Measurements from ENCODE around the gene LY6G6D. TPM values are rescaled to one million over a fixed set of nuclear protein-coding genes. Genes with fewer than 3 reads are reported as not detected.
A peak's percentile ranks its signal among the peaks of the same experiment; 100 is the strongest.

LY6G6D gene
- polyA plus RNA-seq, 2 donors = 0.67 to 1.3 TPM

- H3K27ac ChIP-seq (ENCODE audit: low read depth in 2 of 2, low read length in 1 of 2) = peak overlapping the region in 1 of 2 donors; percentile 30
- WGBS, 2 donors = 66% methylated on average over 3 of the region's 3 CpGs
- peaks cover 3 to 19% of the 10 kb centered on the region in 2 donors for H3K4me1 ChIP-seq (ENCODE audit: control insufficient read depth in 2 of 2, insufficient read depth in 2 of 2, low read length in 1 of 2)
- no peak overlapping the region for H3K4me3 ChIP-seq (ENCODE audit: low read depth in 1 of 2, low read length in 2 of 2)
- no peaks in the 10 kb centered on the region for H3K27me3 ChIP-seq (ENCODE audit: control insufficient read depth in 1 of 2, insufficient read depth in 2 of 2, low read length in 2 of 2)
- no peaks in the 10 kb centered on the region for H3K9me3 ChIP-seq (ENCODE audit: control insufficient read depth in 2 of 2, insufficient read depth in 1 of 2, low read depth in 1 of 2, low read length in 1 of 2)
- H3K36me3 ChIP-seq (ENCODE audit: control insufficient read depth in 2 of 2, insufficient read depth in 2 of 2, low read length in 1 of 2) = peaks cover 14 to 26% of the 10 kb centered on the region in 2 donors
Measured at GRCh38 chr6:31732029-31732428, 16.9 kb downstream of the LY6G6D start.

DNA sequence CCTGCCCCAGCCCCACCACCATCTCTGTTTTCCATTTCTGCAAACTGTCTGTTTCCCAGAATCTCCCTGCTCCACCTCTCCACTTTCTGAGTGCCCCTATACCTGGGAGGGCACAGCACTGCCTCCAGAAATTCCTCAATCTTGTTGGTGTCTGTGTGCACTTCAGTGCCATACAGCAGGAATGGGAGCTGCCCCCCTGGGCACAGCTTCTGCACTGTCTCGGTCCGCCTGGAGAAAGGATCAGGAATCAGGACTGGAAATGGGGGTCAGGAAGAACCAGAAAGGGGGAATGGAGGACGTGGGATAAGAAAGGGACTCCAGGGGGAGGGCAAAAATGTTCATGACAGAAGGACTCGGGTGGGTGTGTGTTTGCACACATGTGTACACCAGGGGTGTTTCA is 18.6 kb downstream of the LY6G6D start:
- H3K27me3 ChIP-seq (ENCODE audit: control insufficient read depth in 1 of 2, insufficient read depth in 2 of 2, low read length in 2 of 2) = no peaks in the 10 kb centered on the region
- H3K27ac ChIP-seq (ENCODE audit: low read depth in 2 of 2, low read length in 1 of 2) = peak overlapping the region in 1 of 2 donors; percentile 97
- WGBS, 2 donors = 74 to 80% methylated on average over 4 of the region's 4 CpGs
- no peak overlapping the region for H3K4me3 ChIP-seq (ENCODE audit: low read depth in 1 of 2, low read length in 2 of 2)
- peaks cover 3 to 18% of the 10 kb centered on the region in 2 donors for H3K4me1 ChIP-seq (ENCODE audit: control insufficient read depth in 2 of 2, insufficient read depth in 2 of 2, low read length in 1 of 2)
- no peaks in the 10 kb centered on the region for H3K9me3 ChIP-seq (ENCODE audit: control insufficient read depth in 2 of 2, insufficient read depth in 1 of 2, low read depth in 1 of 2, low read length in 1 of 2)
- H3K36me3 ChIP-seq (ENCODE audit: control insufficient read depth in 2 of 2, insufficient read depth in 2 of 2, low read length in 1 of 2) = peaks cover 14 to 20% of the 10 kb centered on the region in 2 donors

GRCh38 chr6:31734247-31734820 is 19.2 kb downstream of the LY6G6D start:
- Histone ChIP-seq H3K4me1 (ENCODE audit: control insufficient read depth in 2 of 2, insufficient read depth in 2 of 2, low read length in 1 of 2) (peaks cover 3 to 17% of the 10 kb centered on the region in 2 donors), H3K9me3 (ENCODE audit: control insufficient read depth in 2 of 2, insufficient read depth in 1 of 2, low read depth in 1 of 2, low read length in 1 of 2) (no peaks in the 10 kb centered on the region), H3K36me3 (ENCODE audit: control insufficient read depth in 2 of 2, insufficient read depth in 2 of 2, low read length in 1 of 2) (peaks cover 14 to 20% of the 10 kb centered on the region in 2 donors), H3K27me3 (ENCODE audit: control insufficient read depth in 1 of 2, insufficient read depth in 2 of 2, low read length in 2 of 2) (no peaks in the 10 kb centered on the region), H3K4me3 (ENCODE audit: low read depth in 1 of 2, low read length in 2 of 2) (peak overlapping the region; percentile 60 to 88), H3K27ac (ENCODE audit: low read depth in 2 of 2, low read length in 1 of 2) (peak overlapping the region; percentile 96 to 97)
- WGBS, 2 donors = 8 to 12% methylated on average over 2 of the region's 2 CpGs

DNA sequence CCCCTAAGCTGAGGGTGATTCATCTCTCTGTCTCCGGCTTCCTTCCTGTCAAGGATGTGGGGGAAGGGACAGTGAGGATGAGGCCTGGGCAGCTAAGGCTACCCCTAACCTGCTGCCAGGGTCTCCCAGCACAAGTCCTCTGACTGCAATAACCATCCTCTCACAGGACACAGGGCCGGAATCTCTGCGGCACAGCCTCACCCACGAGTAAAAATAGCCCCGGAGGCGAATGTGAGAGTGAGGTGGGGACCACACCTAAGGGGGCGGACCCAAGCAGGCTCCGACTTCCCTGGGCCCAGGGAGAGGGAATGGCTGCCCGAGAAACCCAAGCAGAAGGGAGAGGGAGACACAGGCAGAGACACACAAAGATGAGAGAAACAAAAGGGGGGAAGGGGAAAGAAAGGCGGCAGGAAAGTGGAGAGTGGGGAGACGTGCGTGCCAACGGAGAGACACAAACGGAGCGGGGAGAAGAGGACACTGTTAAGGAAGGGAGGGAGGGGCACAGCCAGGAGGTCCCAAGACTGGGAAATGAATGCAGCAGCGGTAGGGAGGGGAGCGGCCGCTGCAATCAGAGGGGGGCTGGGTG is 19.8 kb downstream of the LY6G6D start:
- 0 to 4% methylated on average over 17 to 18 of the region's 18 CpGs for WGBS, 2 donors
- Histone ChIP-seq H3K9me3 (ENCODE audit: control insufficient read depth in 2 of 2, insufficient read depth in 1 of 2, low read depth in 1 of 2, low read length in 1 of 2) (no peaks in the 10 kb centered on the region), H3K27ac (ENCODE audit: low read depth in 2 of 2, low read length in 1 of 2) (peak overlapping the region; percentile 96 to 97), H3K36me3 (ENCODE audit: control insufficient read depth in 2 of 2, insufficient read depth in 2 of 2, low read length in 1 of 2) (peaks cover 14 to 20% of the 10 kb centered on the region in 2 donors), H3K27me3 (ENCODE audit: control insufficient read depth in 1 of 2, insufficient read depth in 2 of 2, low read length in 2 of 2) (no peaks in the 10 kb centered on the region), H3K4me1 (ENCODE audit: control insufficient read depth in 2 of 2, insufficient read depth in 2 of 2, low read length in 1 of 2) (peaks cover 3 to 17% of the 10 kb centered on the region in 2 donors), H3K4me3 (ENCODE audit: low read depth in 1 of 2, low read length in 2 of 2) (peak overlapping the region; percentile 60 to 88)

GRCh38 chr6:31736021-31736767 is 21.0 kb downstream of the LY6G6D start, which contains the start of gene CLIC1:
TSS of gene CLIC1 (minus strand) at chr6:31736530. CDS start at chr6:31736300, 230 bp downstream.
- Histone ChIP-seq H3K36me3 (ENCODE audit: control insufficient read depth in 2 of 2, insufficient read depth in 2 of 2, low read length in 1 of 2) (peaks cover 14 to 16% of the 10 kb centered on the region in 2 donors), H3K9me3 (ENCODE audit: control insufficient read depth in 2 of 2, insufficient read depth in 1 of 2, low read depth in 1 of 2, low read length in 1 of 2) (no peaks in the 10 kb centered on the region), H3K4me1 (ENCODE audit: control insufficient read depth in 2 of 2, insufficient read depth in 2 of 2, low read length in 1 of 2) (peaks cover 3 to 17% of the 10 kb centered on the region in 2 donors), H3K4me3 (ENCODE audit: low read depth in 1 of 2, low read length in 2 of 2) (peak within 1 kb of the TSS; percentile 60 to 88), H3K27ac (ENCODE audit: low read depth in 2 of 2, low read length in 1 of 2) (peak within 1 kb of the TSS; percentile 96 to 98), H3K27me3 (ENCODE audit: control insufficient read depth in 1 of 2, insufficient read depth in 2 of 2, low read length in 2 of 2) (no peaks in the 10 kb centered on the region)
- 0 to 1% methylated on average over 24 of the region's 24 CpGs for WGBS, 2 donors

- no peaks in the 10 kb centered on the region for H3K9me3 ChIP-seq (ENCODE audit: control insufficient read depth in 2 of 2, insufficient read depth in 1 of 2, low read depth in 1 of 2, low read length in 1 of 2)
- H3K27ac ChIP-seq (ENCODE audit: low read depth in 2 of 2, low read length in 1 of 2) = peak overlapping the region; percentile 96 to 97
- no peaks in the 10 kb centered on the region for H3K27me3 ChIP-seq (ENCODE audit: control insufficient read depth in 1 of 2, insufficient read depth in 2 of 2, low read length in 2 of 2)
- H3K4me1 ChIP-seq (ENCODE audit: control insufficient read depth in 2 of 2, insufficient read depth in 2 of 2, low read length in 1 of 2) = peaks cover 3 to 17% of the 10 kb centered on the region in 2 donors
- peak overlapping the region; percentile 60 to 88 for H3K4me3 ChIP-seq (ENCODE audit: low read depth in 1 of 2, low read length in 2 of 2)
- peaks cover 13 to 15% of the 10 kb centered on the region in 2 donors for H3K36me3 ChIP-seq (ENCODE audit: control insufficient read depth in 2 of 2, insufficient read depth in 2 of 2, low read length in 1 of 2)
- WGBS, 2 donors = 31 to 32% methylated on average over 10 of the region's 10 CpGs
Measured at GRCh38 chr6:31736768-31737314, 21.7 kb downstream of the LY6G6D start.

GRCh38 chr6:31737315-31737990 is 22.3 kb downstream of the LY6G6D start:
- H3K9me3 ChIP-seq (ENCODE audit: control insufficient read depth in 2 of 2, insufficient read depth in 1 of 2, low read depth in 1 of 2, low read length in 1 of 2) = no peaks in the 10 kb centered on the region
- H3K27me3 ChIP-seq (ENCODE audit: control insufficient read depth in 1 of 2, insufficient read depth in 2 of 2, low read length in 2 of 2) = no peaks in the 10 kb centered on the region
- 42 to 52% methylated on average over 7 of the region's 7 CpGs for WGBS, 2 donors
- peaks cover 10 to 12% of the 10 kb centered on the region in 2 donors for H3K36me3 ChIP-seq (ENCODE audit: control insufficient read depth in 2 of 2, insufficient read depth in 2 of 2, low read length in 1 of 2)
- H3K27ac ChIP-seq (ENCODE audit: low read depth in 2 of 2, low read length in 1 of 2) = peak overlapping the region; percentile 96 to 98
- H3K4me3 ChIP-seq (ENCODE audit: low read depth in 1 of 2, low read length in 2 of 2) = peak overlapping the region in 1 of 2 donors; percentile 15
- peaks cover 3 to 17% of the 10 kb centered on the region in 2 donors for H3K4me1 ChIP-seq (ENCODE audit: control insufficient read depth in 2 of 2, insufficient read depth in 2 of 2, low read length in 1 of 2)

- H3K4me3 ChIP-seq (ENCODE audit: low read depth in 1 of 2, low read length in 2 of 2) = peak overlapping the region; percentile 2 to 15
- WGBS, 2 donors = 9 to 14% methylated on average over 6 of the region's 6 CpGs
- H3K4me1 ChIP-seq (ENCODE audit: control insufficient read depth in 2 of 2, insufficient read depth in 2 of 2, low read length in 1 of 2) = peaks cover 3 to 17% of the 10 kb centered on the region in 2 donors
- no peaks in the 10 kb centered on the region for H3K9me3 ChIP-seq (ENCODE audit: control insufficient read depth in 2 of 2, insufficient read depth in 1 of 2, low read depth in 1 of 2, low read length in 1 of 2)
- H3K27ac ChIP-seq (ENCODE audit: low read depth in 2 of 2, low read length in 1 of 2) = peak overlapping the region; percentile 96 to 98
- H3K36me3 ChIP-seq (ENCODE audit: control insufficient read depth in 2 of 2, insufficient read depth in 2 of 2, low read length in 1 of 2) = peaks cover 7 to 12% of the 10 kb centered on the region in 2 donors
- no peaks in the 10 kb centered on the region for H3K27me3 ChIP-seq (ENCODE audit: control insufficient read depth in 1 of 2, insufficient read depth in 2 of 2, low read length in 2 of 2)
Measured at GRCh38 chr6:31737991-31738979, 23.1 kb downstream of the LY6G6D start.

All from esophagus (tissue), 2 donors.